Fibroblast of skin of left quadriceps (primary cell): ENCODE data around the gene COQ8B.
"Not testable (repeated sequence)": the region's sequence is repeated elsewhere in the genome, so short reads cannot be mapped to it uniquely, and the experiment has no call there.

ENCODE experiments used
- DNase-seq, 2 experiments: peaks; one replicate each; pipeline ENCODE4 v3.0.0-alpha.2; 2013; ENCODE audit warnings: low read depth in 2 of 2

The COQ8B gene

GRCh38 chr19:40668991-40669614 is 47.6 kb downstream of the COQ8B start:
- no peak for DNase-seq

- no peak for DNase-seq
Measured at GRCh38 chr19:40667602-40668001, 49.1 kb downstream of the COQ8B start.

DNA sequence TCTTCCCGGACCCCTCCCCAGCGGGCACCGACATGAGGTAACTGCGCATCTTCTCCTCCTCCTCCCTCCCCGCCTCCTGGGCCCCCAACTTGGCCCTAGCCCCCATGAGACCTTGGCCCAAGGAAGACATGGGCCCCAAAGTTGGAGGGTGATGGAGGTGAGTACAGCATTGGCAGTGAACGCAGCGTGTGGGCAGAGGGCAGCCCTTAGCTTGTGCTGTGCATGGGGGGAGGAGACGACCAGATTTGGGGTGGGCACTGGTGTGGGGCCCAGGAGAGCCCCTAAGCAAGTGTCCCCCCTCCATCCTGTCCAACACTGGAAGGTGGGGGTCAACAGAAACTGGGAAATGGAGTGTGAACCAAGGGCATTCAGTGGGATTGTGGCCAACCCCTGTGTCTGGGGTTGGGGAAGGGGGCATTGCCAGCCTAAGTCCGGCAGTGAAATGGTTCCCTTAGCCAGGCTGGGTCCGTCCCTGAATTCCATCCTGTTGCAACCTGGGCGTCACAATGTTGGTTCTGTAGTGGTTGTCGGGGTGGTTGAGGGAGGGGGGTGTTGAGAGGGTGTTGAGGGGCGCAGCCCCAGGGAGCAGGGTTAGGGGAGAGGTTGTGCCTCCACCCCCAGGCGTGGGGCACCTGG is 49.8 kb downstream of the COQ8B start:
- no peak for DNase-seq

GRCh38 chr19:40663695-40664692 is 52.7 kb downstream of the COQ8B start:
- DNase-seq = no peak

DNA sequence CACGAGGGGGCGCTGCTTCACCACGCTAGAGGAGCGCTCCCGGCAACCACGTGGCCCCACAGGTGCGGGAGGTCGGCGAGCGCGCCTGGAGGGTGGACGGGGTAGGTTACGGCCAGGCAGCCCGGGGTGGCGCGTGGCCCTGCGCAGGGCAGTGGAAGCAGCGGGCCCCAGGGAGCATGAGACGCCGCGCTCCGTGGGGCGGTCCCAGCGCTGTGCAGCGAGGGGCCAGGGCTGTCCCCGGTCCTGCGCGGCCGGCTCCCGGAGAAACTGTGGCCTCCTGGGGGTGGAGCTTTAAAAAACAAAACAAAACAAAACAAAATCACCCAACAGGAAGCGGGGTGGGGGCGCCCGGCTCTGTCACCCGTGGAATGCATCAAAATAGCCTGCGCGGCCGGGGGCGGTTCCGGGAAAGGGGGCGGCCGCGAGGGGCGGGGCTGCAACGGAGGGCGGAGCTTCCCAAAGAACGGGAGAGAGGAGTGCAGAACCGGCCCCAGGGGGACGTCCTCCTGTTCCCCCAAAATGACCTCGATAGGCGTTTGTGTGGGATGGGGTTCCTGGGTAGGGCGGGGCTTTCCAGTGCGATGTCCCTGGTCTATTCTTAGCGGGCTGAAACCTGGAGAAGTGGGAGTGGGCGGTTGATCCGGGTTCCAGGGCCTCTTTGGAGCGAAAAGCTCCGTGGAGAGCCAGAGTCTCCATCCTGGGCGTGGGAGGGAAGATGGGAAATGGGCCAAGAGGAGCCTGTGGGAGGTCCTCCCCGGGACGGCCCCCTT is 53.6 kb downstream of the COQ8B start:
- DNase-seq = peak; percentile 54 to 56

DNA sequence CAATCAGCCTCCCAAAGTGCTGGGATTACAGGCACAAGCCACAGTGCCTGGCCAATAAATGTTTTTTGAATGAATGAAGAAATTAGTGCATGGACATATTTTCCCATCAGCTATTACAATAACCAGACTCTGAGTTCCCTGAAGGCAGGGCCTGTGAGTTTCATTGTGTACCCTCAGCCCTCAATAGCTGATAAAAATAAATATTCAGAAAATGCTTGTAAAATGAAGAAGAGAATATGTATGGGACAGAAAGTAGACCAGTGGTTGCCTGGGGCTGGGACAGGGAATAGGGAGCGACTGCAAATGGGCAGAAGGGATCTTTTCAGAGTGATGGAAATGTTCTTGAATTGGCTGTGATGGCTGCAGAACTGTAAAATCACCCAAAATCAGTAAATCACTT is 55.1 kb downstream of the COQ8B start:
- DNase-seq = no peak

DNA sequence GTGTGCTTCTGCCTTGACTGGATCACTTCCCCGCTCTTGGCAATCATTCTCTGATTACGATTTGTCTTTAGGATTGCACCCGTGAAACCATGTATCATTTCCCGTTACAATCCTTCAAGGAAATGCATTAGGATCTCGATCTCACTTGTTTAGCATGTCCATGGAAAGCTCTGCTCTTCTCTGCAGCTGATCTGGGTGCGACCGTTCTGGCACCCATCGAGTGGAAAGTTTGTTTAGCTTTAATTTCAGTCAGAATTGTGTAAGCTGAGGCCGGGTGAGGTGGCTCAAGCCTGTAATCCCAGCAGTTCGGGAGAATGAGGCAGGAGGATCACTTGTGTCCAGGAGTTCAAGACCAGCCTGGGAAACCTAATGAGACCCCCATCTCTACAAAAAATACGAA is 57.1 kb downstream of the COQ8B start:
- no peak for DNase-seq

GRCh38 chr19:40659116-40659515 is 57.6 kb downstream of the COQ8B start:
- no peak for DNase-seq

DNA sequence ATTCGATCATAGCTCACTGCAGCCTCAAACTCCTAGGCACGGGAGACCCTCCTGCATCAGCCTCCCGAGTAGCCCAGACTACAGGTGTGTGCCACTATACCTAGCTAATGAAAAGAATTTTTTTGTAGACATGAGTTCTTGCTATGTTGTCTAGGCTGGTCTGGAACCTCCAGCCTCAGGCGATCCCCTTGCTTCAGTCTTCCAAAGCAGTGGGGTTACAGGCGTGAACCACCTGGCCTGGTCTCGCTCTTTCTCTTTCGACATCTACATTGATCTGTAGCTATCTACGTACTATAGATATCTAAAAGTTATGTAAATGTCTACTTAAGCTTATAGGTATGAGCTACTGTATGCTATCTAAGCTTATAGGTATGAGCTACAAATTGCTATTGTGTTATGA is 58.7 kb downstream of the COQ8B start:
- DNase-seq = no peak

- not testable (repeated sequence) for DNase-seq
Measured at GRCh38 chr19:40655684-40656083, 61.0 kb downstream of the COQ8B start.

DNA sequence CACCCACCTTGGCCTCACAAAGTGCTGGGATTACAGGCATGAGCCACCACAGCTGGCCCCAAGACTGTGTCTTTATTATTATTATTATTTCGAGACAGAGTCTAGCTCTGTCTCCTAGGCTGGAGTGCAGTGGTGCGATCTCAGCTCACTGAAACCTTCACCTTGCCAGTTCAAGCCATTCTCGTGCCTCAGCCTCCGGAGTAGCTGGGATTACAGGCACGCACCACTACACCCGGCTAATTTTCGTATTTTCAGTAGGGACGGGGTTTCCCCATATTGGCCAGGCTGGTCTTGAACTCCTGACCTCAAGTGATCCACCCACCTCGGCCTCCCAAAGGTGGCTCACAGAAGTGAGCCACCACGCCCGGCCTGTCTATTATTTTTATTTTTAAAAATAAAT is 64.4 kb downstream of the COQ8B start:
- DNase-seq = not testable (repeated sequence)

GRCh38 chr19:40650749-40651305 is 65.9 kb downstream of the COQ8B start:
- no peak for DNase-seq

- DNase-seq = not testable (repeated sequence)
Measured at GRCh38 chr19:40649903-40650675, 66.6 kb downstream of the COQ8B start.

DNA sequence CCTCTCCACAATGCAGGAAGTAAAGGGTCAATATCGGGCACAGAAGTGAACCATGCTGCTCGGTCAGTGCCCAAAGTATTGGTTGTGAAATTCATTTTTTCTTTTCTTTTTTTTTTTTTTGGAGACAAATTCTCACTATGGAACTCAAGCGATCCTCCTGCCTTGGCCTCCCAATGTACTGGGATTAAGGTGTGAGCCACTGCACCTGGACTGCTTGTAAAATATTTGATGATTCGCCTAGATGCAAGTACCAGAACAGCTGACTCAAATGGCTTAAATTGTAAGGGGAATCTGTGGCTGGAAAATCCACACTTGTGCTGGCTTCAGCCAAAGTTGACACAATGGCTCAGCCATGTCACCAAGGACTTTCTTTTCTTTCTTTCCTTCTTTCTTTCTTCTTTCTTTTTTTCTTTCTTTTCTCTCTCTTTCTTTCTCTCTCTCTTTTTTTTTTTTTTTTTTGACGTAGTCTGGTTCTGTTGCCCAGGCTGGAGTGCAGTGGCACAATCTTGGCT is 69.9 kb downstream of the COQ8B start:
- DNase-seq = no peak

DNA sequence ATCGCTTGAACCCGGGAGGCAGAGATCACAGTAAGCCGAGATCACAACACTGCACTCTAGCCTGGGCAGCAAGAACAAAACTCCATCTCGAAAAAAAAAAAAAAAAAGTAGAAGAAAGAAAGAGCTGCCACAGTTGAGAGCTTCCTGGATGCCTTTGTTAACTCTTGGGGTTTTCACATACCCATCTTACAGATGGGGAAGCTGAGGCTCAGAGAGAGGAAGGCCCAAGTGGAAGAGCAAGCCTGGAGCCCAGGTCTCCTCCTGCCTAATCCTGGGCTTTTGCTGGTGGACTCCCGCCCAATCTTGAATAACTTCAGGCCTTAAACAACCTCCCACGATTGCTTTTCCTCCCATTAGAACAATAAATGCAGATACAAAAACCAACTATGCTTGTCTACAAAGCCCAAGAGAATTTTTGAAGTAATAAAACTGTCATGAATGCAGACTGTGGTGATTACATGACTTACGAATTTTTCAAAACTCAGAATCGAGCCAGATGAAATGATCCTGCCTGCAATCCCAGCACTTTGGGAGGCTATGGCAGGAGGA is 73.9 kb downstream of the COQ8B start:
- peak in 1 of 2 experiments; percentile 26 for DNase-seq

- no peak for DNase-seq
Measured at GRCh38 chr19:40642051-40642706, 74.5 kb downstream of the COQ8B start.
